ENCODE measurements around the gene TBX5. TPM values are rescaled to one million over a fixed set of nuclear protein-coding genes. Genes with fewer than 3 reads are reported as not detected.

Gene TBX5
- total RNA-seq, 2 experiments from 2014 or later: not detected

GRCh38 chr12:114409852-114410600 lies 4.1 kb upstream of the TBX5 start:
- H3K27me3 Mint-ChIP-seq: peaks cover 81% of the 10 kb centered on the region
- intact Hi-C loops (cut with DNase I, micrococcal nuclease): loop anchor here (2.0 to 10.0 kb wide), 4 partner anchors 31 to 938 kb away; partner anchors contain the start of gene LHX5 (in 1 of the 2)
- ATAC-seq: no peak
- H3K27ac Mint-ChIP-seq: no peak overlapping the region
- peaks cover 11% of the 10 kb centered on the region for H3K4me1 Mint-ChIP-seq
- CTCF ChIA-PET: no interaction called here
- no peaks in the 10 kb centered on the region for H3K36me3 Mint-ChIP-seq (ENCODE audit: low read depth)
- POLR2A ChIA-PET: no interaction called here
- H3K9me3 Mint-ChIP-seq (ENCODE audit: low read depth): no peaks in the 10 kb centered on the region
- DNase-seq: no peak
- no peak overlapping the region for H3K4me3 Mint-ChIP-seq

DNA sequence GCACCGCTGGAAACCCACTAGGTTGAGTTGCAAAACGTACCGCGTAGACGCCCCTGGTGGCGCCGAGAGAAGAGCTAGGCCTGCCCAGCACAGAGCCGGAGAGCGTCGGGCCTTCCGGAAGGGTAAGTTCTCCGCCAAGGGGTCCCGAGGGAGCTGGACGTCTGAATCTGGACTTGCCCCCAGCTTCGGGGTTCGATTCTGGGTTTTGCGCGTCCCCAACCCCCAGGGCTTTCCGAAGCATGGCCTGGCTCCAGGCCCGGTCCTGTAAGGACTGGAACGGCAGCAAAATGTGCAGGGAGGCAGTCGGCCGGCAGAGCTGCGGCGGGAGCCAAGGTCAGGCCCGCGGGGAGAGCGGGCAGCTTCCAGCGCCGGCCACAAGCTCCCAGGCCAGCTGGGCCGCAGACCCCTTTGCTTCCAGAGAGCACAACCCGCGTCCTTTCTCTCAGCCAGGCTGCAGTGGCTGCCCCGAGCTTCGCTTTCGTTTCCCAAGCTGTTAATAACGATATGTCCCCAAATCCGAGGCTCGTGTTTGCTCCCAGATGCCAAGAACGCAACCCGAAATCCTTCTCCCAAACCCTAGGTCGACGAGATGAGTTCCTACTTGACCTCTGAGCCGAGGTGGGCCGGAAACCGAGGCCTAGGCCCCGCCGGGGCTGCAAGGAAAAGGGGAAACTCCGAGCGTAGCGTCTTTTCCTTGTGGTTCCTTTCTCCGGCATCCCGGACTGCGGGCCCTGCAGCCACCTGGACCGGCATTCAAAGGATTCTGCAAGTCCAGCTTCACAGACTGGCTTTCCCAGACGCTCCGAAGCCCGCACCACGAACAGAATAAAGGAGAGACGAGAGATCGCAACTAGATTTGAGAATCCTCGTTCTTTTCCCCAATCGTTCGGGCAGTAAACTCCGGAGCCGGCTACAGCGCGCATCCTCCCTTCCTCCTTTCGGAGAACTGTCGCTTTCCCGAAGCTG lies 3.2 kb upstream of the TBX5 start:
- H3K4me1 Mint-ChIP-seq: peaks cover 11% of the 10 kb centered on the region
- no peak overlapping the region for H3K27ac Mint-ChIP-seq
- H3K27me3 Mint-ChIP-seq: peaks cover 79% of the 10 kb centered on the region
- no peaks in the 10 kb centered on the region for H3K36me3 Mint-ChIP-seq (ENCODE audit: low read depth)
- H3K4me3 Mint-ChIP-seq: no peak overlapping the region
- ChIA-PET CTCF (no interaction called here), POLR2A (interaction anchor here (0.6 kb wide), 1 partner anchor 25 kb away, joined by 3 read pairs; no protein-coding TSS in a partner anchor)
- ATAC-seq (no peak), DNase-seq (no peak)
- no peaks in the 10 kb centered on the region for H3K9me3 Mint-ChIP-seq (ENCODE audit: low read depth)
- intact Hi-C loops (cut with DNase I, micrococcal nuclease): loop anchor here (2.0 to 10.0 kb wide), 4 partner anchors 32 to 937 kb away; partner anchors contain the start of gene LHX5 (in 1 of the 2)

GRCh38 chr12:114408471-114408885 lies 2.5 kb upstream of the TBX5 start:
- H3K27ac Mint-ChIP-seq: no peak overlapping the region
- CTCF ChIA-PET: no interaction called here
- POLR2A ChIA-PET: interaction anchor here (0.6 kb wide), 1 partner anchor 26 kb away, joined by 3 read pairs; no protein-coding TSS in a partner anchor
- H3K4me3 Mint-ChIP-seq: no peak overlapping the region
- no peaks in the 10 kb centered on the region for H3K9me3 Mint-ChIP-seq (ENCODE audit: low read depth)
- ATAC-seq: no peak
- DNase-seq: no peak
- no peaks in the 10 kb centered on the region for H3K36me3 Mint-ChIP-seq (ENCODE audit: low read depth)
- H3K4me1 Mint-ChIP-seq: peaks cover 11% of the 10 kb centered on the region
- intact Hi-C loops (cut with DNase I, micrococcal nuclease): loop anchor here (2.0 to 10.0 kb wide), 4 partner anchors 32 to 936 kb away; partner anchors contain the start of gene LHX5 (in 1 of the 2)
- H3K27me3 Mint-ChIP-seq: peaks cover 83% of the 10 kb centered on the region

- ChIA-PET CTCF (no interaction called here), POLR2A (interaction anchor here (0.5 kb wide), 1 partner anchor 16 kb away, joined by 3 read pairs; no protein-coding TSS in a partner anchor)
- ATAC-seq (no peak), DNase-seq (no peak)
- H3K4me1 Mint-ChIP-seq: peaks cover 11% of the 10 kb centered on the region
- no peak overlapping the region for H3K4me3 Mint-ChIP-seq
- intact Hi-C loops (cut with DNase I, micrococcal nuclease): loop anchor here (2.0 to 10.0 kb wide), 4 partner anchors 33 to 936 kb away; partner anchors contain the start of gene LHX5 (in 1 of the 2)
- H3K36me3 Mint-ChIP-seq (ENCODE audit: low read depth): no peaks in the 10 kb centered on the region
- H3K27ac Mint-ChIP-seq: no peak overlapping the region
- no peaks in the 10 kb centered on the region for H3K9me3 Mint-ChIP-seq (ENCODE audit: low read depth)
- peaks cover 83% of the 10 kb centered on the region for H3K27me3 Mint-ChIP-seq
These were observed 2.0 kb upstream of the TBX5 start for GRCh38 chr12:114407842-114408411.

- intact Hi-C loops (cut with DNase I, micrococcal nuclease): loop anchor here (5.0 to 10.0 kb wide), 3 partner anchors 288 to 935 kb away; partner anchors contain the start of gene LHX5 (in 1 of the 2)
- H3K36me3 Mint-ChIP-seq (ENCODE audit: low read depth): no peaks in the 10 kb centered on the region
- ATAC-seq (no peak), DNase-seq (no peak)
- no peak overlapping the region for H3K4me3 Mint-ChIP-seq
- H3K27me3 Mint-ChIP-seq: peaks cover 83% of the 10 kb centered on the region
- ChIA-PET POLR2A (interaction anchor here (0.5 kb wide), 1 partner anchor 15 kb away, joined by 3 read pairs; no protein-coding TSS in a partner anchor), CTCF (interaction anchor here (0.5 kb wide), 1 partner anchor 1758 kb away, joined by 3 read pairs; no protein-coding TSS in a partner anchor)
- no peaks in the 10 kb centered on the region for H3K9me3 Mint-ChIP-seq (ENCODE audit: low read depth)
- H3K4me1 Mint-ChIP-seq: peaks cover 11% of the 10 kb centered on the region
- H3K27ac Mint-ChIP-seq: no peak overlapping the region
These were observed 1.3 kb upstream of the TBX5 start for GRCh38 chr12:114406984-114407841.

GRCh38 chr12:114406316-114406983 lies 506 bp upstream of the TBX5 start:
- Mint-ChIP-seq H3K27me3 (peaks cover 83% of the 10 kb centered on the region), H3K36me3 (ENCODE audit: low read depth) (no peaks in the 10 kb centered on the region), H3K4me3 (no peak overlapping the region), H3K4me1 (peaks cover 11% of the 10 kb centered on the region), H3K27ac (no peak overlapping the region), H3K9me3 (ENCODE audit: low read depth) (no peaks in the 10 kb centered on the region)
- DNase-seq (no peak), ATAC-seq (no peak)
- intact Hi-C loops (cut with DNase I, micrococcal nuclease): loop anchor here (5.0 to 10.0 kb wide), 3 partner anchors 288 to 934 kb away; partner anchors contain the start of gene LHX5 (in 1 of the 2)
- POLR2A ChIA-PET: no interaction called here
- CTCF ChIA-PET: no interaction called here

- DNase-seq (no peak), ATAC-seq (no peak)
- POLR2A ChIA-PET: no interaction called here
- no peak overlapping the region for H3K4me3 Mint-ChIP-seq
- no peaks in the 10 kb centered on the region for H3K36me3 Mint-ChIP-seq (ENCODE audit: low read depth)
- peaks cover 80% of the 10 kb centered on the region for H3K27me3 Mint-ChIP-seq
- CTCF ChIA-PET: no interaction called here
- H3K4me1 Mint-ChIP-seq: peaks cover 11% of the 10 kb centered on the region
- no peaks in the 10 kb centered on the region for H3K9me3 Mint-ChIP-seq (ENCODE audit: low read depth)
- intact Hi-C loops (cut with DNase I, micrococcal nuclease): loop anchor here (2.0 to 10.0 kb wide), 6 partner anchors 36 to 933 kb away; partner anchors contain the start of genes LHX5 (in 1 of the 2) and TBX3 (in 1 of the 2)
- no peak overlapping the region for H3K27ac Mint-ChIP-seq
These were observed 922 bp downstream of the TBX5 start for GRCh38 chr12:114404926-114405518.

DNA sequence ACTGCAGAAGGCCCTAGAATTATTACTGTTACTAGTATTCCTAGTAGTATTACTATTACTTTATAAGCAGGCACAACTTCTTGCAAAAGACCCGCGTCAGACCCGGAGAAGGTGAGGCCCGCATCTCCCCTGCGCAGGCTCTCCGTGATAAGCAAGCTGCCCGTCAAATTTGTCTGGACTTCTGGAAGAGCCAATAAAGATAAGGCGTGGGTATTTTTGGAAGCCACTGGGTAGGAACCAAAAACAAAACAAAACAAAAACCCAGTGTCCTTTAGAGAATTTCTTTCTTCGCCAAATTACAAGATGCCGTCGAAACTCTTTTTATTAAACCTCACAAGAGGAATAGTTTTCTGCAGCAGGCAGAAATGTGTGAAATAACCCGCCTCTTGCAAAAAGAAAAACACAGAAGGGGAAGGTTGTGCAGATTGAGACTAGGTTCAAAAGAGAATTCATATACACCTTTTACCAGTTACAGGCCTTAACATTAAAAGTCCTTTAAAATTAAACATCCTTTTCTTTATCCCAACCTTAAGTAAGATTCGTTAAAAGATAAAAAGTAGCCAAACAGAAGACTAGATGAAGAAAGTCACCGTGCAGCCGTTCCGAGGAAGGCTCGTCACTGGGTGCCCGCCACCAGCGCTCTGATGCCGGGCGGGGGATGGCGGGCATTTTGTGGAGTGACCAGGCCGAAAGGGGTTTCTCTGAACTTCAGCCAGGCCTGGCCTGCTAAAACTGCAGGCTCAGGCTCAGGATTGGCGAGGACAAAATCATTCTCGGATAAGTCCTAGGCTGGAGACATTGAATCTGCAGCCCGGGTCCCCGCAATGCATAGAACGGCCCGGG lies 1.6 kb downstream of the TBX5 start:
- H3K27me3 Mint-ChIP-seq: peaks cover 81% of the 10 kb centered on the region
- H3K4me1 Mint-ChIP-seq: peaks cover 5% of the 10 kb centered on the region
- ATAC-seq: no peak
- H3K4me3 Mint-ChIP-seq: no peak overlapping the region
- CTCF ChIA-PET: no interaction called here
- no peak overlapping the region for H3K27ac Mint-ChIP-seq
- no peak for DNase-seq
- POLR2A ChIA-PET: no interaction called here
- intact Hi-C loops (cut with DNase I, micrococcal nuclease): loop anchor here (2.0 to 10.0 kb wide), 4 partner anchors 36 to 932 kb away; partner anchors contain the start of gene TBX3 (in 1 of the 2)
- no peaks in the 10 kb centered on the region for H3K36me3 Mint-ChIP-seq (ENCODE audit: low read depth)
- no peaks in the 10 kb centered on the region for H3K9me3 Mint-ChIP-seq (ENCODE audit: low read depth)

DNA sequence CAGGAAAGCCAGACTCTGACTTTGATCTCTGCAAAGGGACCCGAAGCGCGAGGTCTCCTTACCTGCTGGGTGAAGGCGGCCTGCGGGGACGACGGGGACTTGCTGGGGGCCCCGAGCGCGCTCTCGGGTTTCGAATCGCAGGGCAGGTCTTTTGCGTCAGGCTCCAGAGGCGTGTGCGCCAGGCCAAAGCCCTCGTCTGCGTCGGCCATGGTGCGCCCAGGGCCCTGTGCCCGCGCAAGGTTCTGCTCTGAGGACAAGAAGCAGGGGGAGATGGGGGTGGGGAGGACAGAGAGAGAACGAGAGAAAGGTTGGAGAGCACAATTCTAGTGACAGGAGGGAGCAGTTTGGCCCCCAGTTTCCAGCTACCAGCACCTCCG lies 2.3 kb downstream of the TBX5 start:
- POLR2A ChIA-PET: no interaction called here
- CTCF ChIA-PET: no interaction called here
- no peak overlapping the region for H3K27ac Mint-ChIP-seq
- ATAC-seq (no peak), DNase-seq (no peak)
- H3K36me3 Mint-ChIP-seq (ENCODE audit: low read depth): no peaks in the 10 kb centered on the region
- no peak overlapping the region for H3K4me3 Mint-ChIP-seq
- intact Hi-C loops (cut with DNase I, micrococcal nuclease): loop anchor here (2.0 to 10.0 kb wide), 5 partner anchors 37 to 931 kb away; partner anchors contain the start of gene TBX3 (in 1 of the 2)
- H3K4me1 Mint-ChIP-seq: peaks cover 3% of the 10 kb centered on the region
- no peaks in the 10 kb centered on the region for H3K9me3 Mint-ChIP-seq (ENCODE audit: low read depth)
- peaks cover 84% of the 10 kb centered on the region for H3K27me3 Mint-ChIP-seq

All from activated CD4-positive, alpha-beta T cell treated with anti-CD3 and anti-CD28 coated beads for 36 hours (primary cell).